HCT116 (cell line): ENCODE results near the gene LRRC1. TPM values are rescaled to one million over a fixed set of nuclear protein-coding genes. Genes with fewer than 3 reads are reported as not detected.

Source experiments
- ATAC-seq: fragments of 200-7000 bp; cut with Tn5 transposase; 2 replicates; pipeline ENCODE4 v1.9.1; 2020; ENCODE audit warnings: mild to moderate bottlenecking, moderate library complexity
- BruUV-seq: library from RNA; stranded (reverse); fragments of 400-500 nt; replicated peaks from 2 replicates; lab custom pipeline; 2021; lab: Mats Ljungman, UMichigan
- CTCF ChIA-PET: fragments of 300-600 bp; sonication (Branson Sonifier 250); formaldehyde crosslinking; loops from one replicate; lab custom pipeline; 2021; ENCODE audit warnings: antibody characterized with exemption; lab: Charles Lee
- POLR2A ChIA-PET: fragments of 300-600, 350-600 bp; sonication (Branson Sonifier 250); formaldehyde crosslinking; loops from one replicate; lab custom pipeline; 2021; ENCODE audit warnings: antibody characterized with exemption; lab: Charles Lee
- RAD21 ChIA-PET, 2 experiments: fragments of 300-600 bp; sonication (Branson Sonifier 250); formaldehyde crosslinking; loops; one replicate each; lab custom pipeline; 2023; ENCODE audit warnings: low total read pairs in 2 of 2; ENCODE audit not compliant: uncharacterized antibody in 2 of 2, unreplicated experiment in 2 of 2, low non-redundant PET in 1 of 2; lab: Charles Lee
- DNase-seq: peaks from one replicate; pipeline ENCODE4 v3.0.0-alpha.2; 2010; ENCODE audit warnings: low read depth, low spot score
- H2AFZ ChIP-seq: fragments of 200-600 bp; shearing (Covaris generic), sonication (generic); 2 replicates; pipeline ENCODE4 v1.6.1; 2017; ENCODE audit warnings: low read depth, mixed run types, mixed read lengths, antibody characterized with exemption, low read length; ENCODE audit not compliant: poor library complexity, severe bottlenecking
- H3K27ac ChIP-seq: 2 replicates; pipeline ENCODE4 v1.5.1; 2012; ENCODE audit warnings: low read depth, low read length
- H3K27me3 ChIP-seq: fragments of 200-600 bp; sonication (generic); 2 replicates; pipeline ENCODE4 v1.6.1; 2016; ENCODE audit warnings: mixed run types, low read length, mixed read lengths; ENCODE audit not compliant: insufficient read depth
- H3K36me3 ChIP-seq, 2 experiments: fragments of 200-500 bp in 1 of 2; fragments of 200-600 bp in 1 of 2; sonication (Bioruptor generic) in 1 of 2; sonication (generic) in 1 of 2; 2 replicates each; pipeline versions ENCODE4 v1.5.1 to v1.6.1; 2014 to 2016; ENCODE audit warnings: low read length in 2 of 2, inconsistent platforms in 1 of 2, mixed read lengths in 1 of 2, mixed run types in 1 of 2; ENCODE audit not compliant: insufficient read depth in 2 of 2, control insufficient read depth in 1 of 2
- H3K4me1 ChIP-seq, 2 experiments: fragments of 200-600 bp in 1 of 2; sonication (generic) in 1 of 2; 2 replicates each; pipeline versions ENCODE4 v1.5.1 to v1.6.1; 2012 to 2017; ENCODE audit warnings: low read length in 2 of 2, inconsistent platforms in 1 of 2, mild to moderate bottlenecking in 1 of 2, mixed read lengths in 1 of 2, mixed run types in 1 of 2, moderate library complexity in 1 of 2; ENCODE audit not compliant: insufficient read depth in 2 of 2, control insufficient read depth in 1 of 2
- H3K4me2 ChIP-seq: fragments of 200-600 bp; sonication (generic); 2 replicates; pipeline ENCODE4 v1.6.1; 2017; ENCODE audit warnings: mixed run types, low read length, mixed read lengths
- H3K4me3 ChIP-seq, 2 experiments: fragments of 200-600 bp in 1 of 2; sonication (generic) in 1 of 2; replicated peaks in 1 of 2; 2 replicates each; pipeline ENCODE4 v1.5.1; 2011 to 2016; ENCODE audit warnings: low read length in 2 of 2, control low read depth in 1 of 2, low read depth in 1 of 2, mild to moderate bottlenecking in 1 of 2, mixed read lengths in 1 of 2, mixed run types in 1 of 2
- H3K79me2 ChIP-seq: fragments of 200-600 bp; sonication (generic); 2 replicates; pipeline ENCODE4 v1.6.1; 2017; ENCODE audit warnings: mild to moderate bottlenecking, mixed run types, low read length, moderate library complexity, mixed read lengths; ENCODE audit not compliant: insufficient read depth
- H3K9ac ChIP-seq: fragments of 200-600 bp; sonication (generic); 2 replicates; pipeline ENCODE4 v1.6.1; 2016; ENCODE audit warnings: low read length, mixed read lengths
- H3K9me2 ChIP-seq: fragments of 200-600 bp; sonication (generic), shearing (Covaris generic); 2 replicates; pipeline ENCODE4 v1.6.1; 2017; ENCODE audit warnings: mixed run types, mild to moderate bottlenecking, moderate library complexity; ENCODE audit not compliant: insufficient read depth
- H3K9me3 ChIP-seq, 2 experiments: fragments of 200-500 bp in 1 of 2; fragments of 200-600 bp in 1 of 2; sonication (Bioruptor generic) in 1 of 2; sonication (generic) in 1 of 2; 2 replicates each; pipeline ENCODE4 v1.6.1; 2014 to 2017; ENCODE audit warnings: low read length in 2 of 2, mixed read lengths in 2 of 2, inconsistent platforms in 1 of 2, low read depth in 1 of 2, mild to moderate bottlenecking in 1 of 2, mixed run types in 1 of 2, moderate library complexity in 1 of 2; ENCODE audit not compliant: control insufficient read depth in 1 of 2, insufficient read depth in 1 of 2
- H4K20me1 ChIP-seq: fragments of 200-600 bp; sonication (generic), shearing (Covaris generic); 2 replicates; pipeline ENCODE4 v1.6.1; 2017; ENCODE audit warnings: mixed run types, mild to moderate bottlenecking, moderate library complexity; ENCODE audit not compliant: insufficient read depth
- CEBPB ChIP-seq: IDR thresholded peaks from 2 replicates; pipeline ENCODE4 v1.6.1; 2012; ENCODE audit warnings: low read depth
- EGR1 ChIP-seq: IDR thresholded peaks from 2 replicates; pipeline ENCODE4 v1.6.1; 2012; ENCODE audit warnings: low read depth
- ELF1 ChIP-seq: IDR thresholded peaks from 2 replicates; pipeline ENCODE4 v1.6.1; 2012; ENCODE audit warnings: low read depth, borderline replicate concordance
- EZH2 ChIP-seq: fragments of 200-600 bp; sonication (generic); IDR thresholded peaks from 2 replicates; pipeline ENCODE4 v1.6.1; 2017; ENCODE audit warnings: antibody characterized with exemption, mixed run types
- FOSL1 ChIP-seq: IDR thresholded peaks from 2 replicates; pipeline ENCODE4 v1.6.1; 2012; ENCODE audit warnings: low read depth
- POLR2A ChIP-seq: IDR thresholded peaks from 2 replicates; pipeline ENCODE4 v1.7.0; 2011; ENCODE audit warnings: borderline replicate concordance; ENCODE audit not compliant: insufficient read depth, insufficient read length; ENCODE audit errors: extremely low read depth
- RAD21 ChIP-seq: IDR thresholded peaks from 2 replicates; pipeline ENCODE4 v1.6.1; 2012; ENCODE audit warnings: low read depth, mild to moderate bottlenecking
- SIN3A ChIP-seq: IDR thresholded peaks from 2 replicates; pipeline ENCODE4 v1.6.1; 2012; ENCODE audit warnings: low read depth
- ZFX ChIP-seq: fragments of 450-650 bp; IDR thresholded peaks from 2 replicates; pipeline ENCODE4 v1.6.1; 2017
- intact Hi-C: fragments of 100-400 bp; cut with micrococcal nuclease; formaldehyde crosslinking; loops from 2 replicates; pipeline ENCODE4 v1.10.0; 2022
- total RNA-seq: library from RNA; stranded (reverse); gene quantifications from one replicate; pipeline ENCODE4 v1.2.1, GENCODE V29; 2021; ENCODE audit not compliant: unreplicated experiment
- TF ChIP-seq, protein P1 (sequence below): IDR thresholded peaks from 2 replicates; pipeline ENCODE4 v1.6.1; 2012; ENCODE audit warnings: low read depth
- TF ChIP-seq, protein P2 (sequence below): IDR thresholded peaks from 2 replicates; pipeline ENCODE4 v1.6.1; 2012

The LRRC1 gene
- total RNA-seq, 1 experiment from 2014 or later, result 19.8 TPM

GRCh38 chr6:53960311-53960710 lies 165.5 kb downstream of the LRRC1 start:
- DNase-seq, result no peak
- TF ChIP-seq ELF1 (no peak), CEBPB (no peak), ZFX (no peak), RAD21 (no peak), EGR1 (no peak), POLR2A (no peak), EZH2 (no peak), SIN3A (no peak), FOSL1 (no peak)
- TF ChIP-seq, protein P1, sequence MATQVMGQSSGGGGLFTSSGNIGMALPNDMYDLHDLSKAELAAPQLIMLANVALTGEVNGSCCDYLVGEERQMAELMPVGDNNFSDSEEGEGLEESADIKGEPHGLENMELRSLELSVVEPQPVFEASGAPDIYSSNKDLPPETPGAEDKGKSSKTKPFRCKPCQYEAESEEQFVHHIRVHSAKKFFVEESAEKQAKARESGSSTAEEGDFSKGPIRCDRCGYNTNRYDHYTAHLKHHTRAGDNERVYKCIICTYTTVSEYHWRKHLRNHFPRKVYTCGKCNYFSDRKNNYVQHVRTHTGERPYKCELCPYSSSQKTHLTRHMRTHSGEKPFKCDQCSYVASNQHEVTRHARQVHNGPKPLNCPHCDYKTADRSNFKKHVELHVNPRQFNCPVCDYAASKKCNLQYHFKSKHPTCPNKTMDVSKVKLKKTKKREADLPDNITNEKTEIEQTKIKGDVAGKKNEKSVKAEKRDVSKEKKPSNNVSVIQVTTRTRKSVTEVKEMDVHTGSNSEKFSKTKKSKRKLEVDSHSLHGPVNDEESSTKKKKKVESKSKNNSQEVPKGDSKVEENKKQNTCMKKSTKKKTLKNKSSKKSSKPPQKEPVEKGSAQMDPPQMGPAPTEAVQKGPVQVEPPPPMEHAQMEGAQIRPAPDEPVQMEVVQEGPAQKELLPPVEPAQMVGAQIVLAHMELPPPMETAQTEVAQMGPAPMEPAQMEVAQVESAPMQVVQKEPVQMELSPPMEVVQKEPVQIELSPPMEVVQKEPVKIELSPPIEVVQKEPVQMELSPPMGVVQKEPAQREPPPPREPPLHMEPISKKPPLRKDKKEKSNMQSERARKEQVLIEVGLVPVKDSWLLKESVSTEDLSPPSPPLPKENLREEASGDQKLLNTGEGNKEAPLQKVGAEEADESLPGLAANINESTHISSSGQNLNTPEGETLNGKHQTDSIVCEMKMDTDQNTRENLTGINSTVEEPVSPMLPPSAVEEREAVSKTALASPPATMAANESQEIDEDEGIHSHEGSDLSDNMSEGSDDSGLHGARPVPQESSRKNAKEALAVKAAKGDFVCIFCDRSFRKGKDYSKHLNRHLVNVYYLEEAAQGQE, result no peak
- TF ChIP-seq, protein P2, sequence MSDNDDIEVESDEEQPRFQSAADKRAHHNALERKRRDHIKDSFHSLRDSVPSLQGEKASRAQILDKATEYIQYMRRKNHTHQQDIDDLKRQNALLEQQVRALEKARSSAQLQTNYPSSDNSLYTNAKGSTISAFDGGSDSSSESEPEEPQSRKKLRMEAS, result no peak
- TF ChIP-seq, all 23 proteins: peak for 0
- Histone ChIP-seq H3K4me3 (no peak overlapping the region), H3K9ac (no peak overlapping the region), H3K4me2 (no peak overlapping the region), H3K4me1 (peaks cover 0 to 20% of the 10 kb centered on the region in 2 experiments; a peak in 2 of 4 replicates), H3K36me3 (no peaks in the 10 kb centered on the region), H3K9me2 (no peaks in the 10 kb centered on the region; the same call in 1 of the 2 replicates), H3K9me3 (no peaks in the 10 kb centered on the region), H2AFZ (no peak overlapping the region), H3K27me3 (no peaks in the 10 kb centered on the region), H4K20me1 (no peaks in the 10 kb centered on the region), H3K27ac (no peak overlapping the region), H3K79me2 (no peaks in the 10 kb centered on the region)
- intact Hi-C loops, result no loop called here
- RAD21 ChIA-PET, result no interaction called here
- no TSS peak for BruUV-seq
- ATAC-seq, result no peak
- POLR2A ChIA-PET, result no interaction called here
- CTCF ChIA-PET, result no interaction called here
